K562 (cell line): ENCODE data around the gene H2BK1. TPM values are rescaled to one million over a fixed set of nuclear protein-coding genes. Genes with fewer than 3 reads are reported as not detected.
A peak's percentile ranks its signal among the peaks of the same experiment; 100 is the strongest.

Experiments
- BRCA1 ChIP-seq, 2 experiments: fragments of 450-650 bp in 1 of 2; sonication (generic) in 1 of 2; formaldehyde crosslinking in 1 of 2; IDR thresholded peaks; 2 replicates each; pipeline versions ENCODE4 v1.5.0 to v1.6.1; 2017 to 2020; ENCODE audit warnings: mild to moderate bottlenecking in 1 of 2, missing genetic modification reagents in 1 of 2
- BRF1 ChIP-seq: IDR thresholded peaks from 3 replicates; pipeline ENCODE4 v1.6.1; 2011; ENCODE audit warnings: borderline replicate concordance, mild to moderate bottlenecking; ENCODE audit not compliant: insufficient read length; ENCODE audit errors: extremely low read depth
- CBX2 ChIP-seq: fragments of 200-600 bp; sonication (generic); IDR thresholded peaks from one replicate; pipeline ENCODE4 v1.6.1; 2012; ENCODE audit warnings: mild to moderate bottlenecking, low read length, inconsistent platforms; ENCODE audit not compliant: insufficient read depth, poor library complexity, severe bottlenecking
- FOXK1 ChIP-seq: sonication (generic); formaldehyde crosslinking; IDR thresholded peaks from 2 replicates; pipeline ENCODE4 v1.8.0; 2022; ENCODE audit warnings: missing genetic modification reagents, mild to moderate bottlenecking, borderline replicate concordance
- MTA1 ChIP-seq: fragments of 450-650 bp; IDR thresholded peaks from 2 replicates; pipeline ENCODE4 v1.6.1; 2017; ENCODE audit warnings: borderline replicate concordance
- MXD1 ChIP-seq: fragments of 250-450 bp; sonication (Bioruptor Pico); IDR thresholded peaks from 2 replicates; pipeline ENCODE4 v1.8.0; 2021; ENCODE audit warnings: borderline replicate concordance, mild to moderate bottlenecking, moderate library complexity; ENCODE audit not compliant: poor library complexity, severe bottlenecking
- NFYB ChIP-seq: IDR thresholded peaks from 2 replicates; pipeline ENCODE4 v1.6.1; 2011; ENCODE audit warnings: mild to moderate bottlenecking, moderate library complexity; ENCODE audit not compliant: insufficient read length; ENCODE audit errors: extremely low read depth
- NR2C1 ChIP-seq, 2 experiments: fragments of 450-650 bp; IDR thresholded peaks; 2 replicates each; pipeline ENCODE4 v1.6.1; 2017; ENCODE audit warnings: mild to moderate bottlenecking in 2 of 2, antibody characterized with exemption in 1 of 2, inconsistent platforms in 1 of 2, missing compliant biosample characterization in 1 of 2, missing genetic modification characterization in 1 of 2
- PHF21A ChIP-seq: fragments of 450-650 bp; IDR thresholded peaks from 2 replicates; pipeline ENCODE4 v1.6.1; 2017; ENCODE audit warnings: low read depth, borderline replicate concordance
- POLR2G ChIP-seq: fragments of 200-400 bp; formaldehyde crosslinking; IDR thresholded peaks from 2 replicates; pipeline ENCODE4 v1.6.1; 2017; ENCODE audit warnings: low read depth, mild to moderate bottlenecking, antibody characterized with exemption, low read length, moderate library complexity
- POU5F1 ChIP-seq: fragments of 150-350 bp; IDR thresholded peaks from 2 replicates; pipeline ENCODE4 v1.6.1; 2014; ENCODE audit warnings: borderline replicate concordance, low read length, low read depth, mild to moderate bottlenecking; ENCODE audit not compliant: partially characterized antibody
- SETDB1 ChIP-seq: IDR thresholded peaks from one replicate; pipeline ENCODE4 v1.6.1; 2012; ENCODE audit warnings: low read length, control low read depth, inconsistent platforms
- SMARCA5 ChIP-seq: fragments of 450-650 bp; IDR thresholded peaks from 2 replicates; pipeline ENCODE4 v1.6.1; 2016
- SNIP1 ChIP-seq: fragments of 450-650 bp; IDR thresholded peaks from 2 replicates; pipeline ENCODE4 v1.7.1; 2017; ENCODE audit warnings: low read depth, mild to moderate bottlenecking
- SRSF3 ChIP-seq: fragments of 200-400 bp; formaldehyde crosslinking; IDR thresholded peaks from 2 replicates; pipeline ENCODE4 v1.6.1; 2016; ENCODE audit warnings: mild to moderate bottlenecking, low read length, moderate library complexity; ENCODE audit not compliant: insufficient read depth
- TAF15 ChIP-seq: fragments of 200-400 bp; formaldehyde crosslinking; IDR thresholded peaks from 2 replicates; pipeline ENCODE4 v1.6.1; 2017; ENCODE audit warnings: mild to moderate bottlenecking, low read depth, low read length, moderate library complexity
- TBP ChIP-seq: optimal IDR thresholded peaks from 2 replicates; pipeline ENCODE3; 2011; ENCODE audit warnings: low read depth, low read length, improper control_type of control experiment
- TEAD1 ChIP-seq, 2 experiments: fragments of 450-650 bp in 1 of 2; sonication (generic) in 1 of 2; formaldehyde crosslinking; IDR thresholded peaks; 2 replicates each; pipeline versions ENCODE4 v1.4.0 to v1.8.0; 2020 to 2022; ENCODE audit warnings: mild to moderate bottlenecking in 2 of 2, missing genetic modification reagents in 1 of 2
- ZBTB2 ChIP-seq: fragments of 450-650 bp; IDR thresholded peaks from 2 replicates; pipeline ENCODE4 v1.6.1; 2016; ENCODE audit warnings: antibody characterized with exemption
- ZBTB33 ChIP-seq: sonication (generic); formaldehyde crosslinking; IDR thresholded peaks from 2 replicates; pipeline ENCODE4 v1.8.1; 2023; ENCODE audit warnings: mild to moderate bottlenecking, missing genetic modification reagents
- ZNF274 ChIP-seq: IDR thresholded peaks from 2 replicates; pipeline ENCODE4 v1.6.1; 2011; ENCODE audit warnings: low read depth, mild to moderate bottlenecking, low read length, moderate library complexity, borderline replicate concordance
- ZNF655 ChIP-seq: fragments of 250-450 bp; sonication (Bioruptor Pico); IDR thresholded peaks from 2 replicates; pipeline ENCODE4 v1.5.0; 2021
- polyA plus RNA-seq, 8 experiments: library from polyadenylated mRNA; depleted of rRNA in 4 of 8; stranded (reverse) in 5 of 8; unstranded in 3 of 8; fragments of >200 nt; fragmentation: Nextera tagmentation in 2 of 8; fragmentation: Illumina TruSeq in 1 of 8; extraction: Ambion mirVana in 2 of 8; extraction: Trizol in 1 of 8; gene quantifications; 2 replicates each; pipeline versions ENCODE4 v1.2.1 to v1.2.3, GENCODE V29; 2011 to 2014; ENCODE audit warnings: inconsistent platforms in 1 of 8, missing spikeins in 1 of 8
- total RNA-seq, 7 experiments: library from RNA; depleted of rRNA in 6 of 7; stranded (reverse); fragments of >200 nt in 6 of 7; fragmentation: Illumina TruSeq in 2 of 7; extraction: Trizol in 2 of 7; gene quantifications; 2 replicates each; pipeline versions ENCODE4 v1.2.1 to v1.2.3, GENCODE V29; 2011 to 2021; ENCODE audit warnings: low replicate concordance in 1 of 7

The H2BK1 gene
- total and polyA plus RNA-seq, 9 of the 15 experiments (the other 6 are each of a cell fraction or from before 2014, with no cell fraction given) = not detected

- TF ChIP-seq ZNF655 (CRISPR knock-in tag) (no peak), NR2C1 (IDR thresholded peaks at IDR 0.05) (no peak), NR2C1 (tag; IDR thresholded peaks at IDR 0.05) (no peak), PHF21A (no peak), CBX2 (no peak), TAF15 (no peak), SNIP1 (no peak), POLR2G (peak; percentile 50; the same call in 1 of the 2 replicates), TEAD1 (CRISPR knock-in tag; IDR thresholded peaks at IDR 0.05) (no peak), ZBTB33 (CRISPR knock-in tag) (no peak), BRF1 (no peak), TBP (no peak), POU5F1 (no peak), SRSF3 (no peak), MXD1 (no peak), ZNF274 (no peak), NFYB (no peak), FOXK1 (CRISPR knock-in tag) (no peak), BRCA1 (IDR thresholded peaks at IDR 0.05) (no peak), BRCA1 (CRISPR knock-in tag; IDR thresholded peaks at IDR 0.05) (no peak), SETDB1 (no peak), ZBTB2 (no peak), MTA1 (no peak), SMARCA5 (no peak)
Measured at GRCh38 chr7:151240942-151241754, 30.9 kb upstream of the H2BK1 start (continued).
